ENCODE results near the gene CERS6.

CERS6 gene

DNA sequence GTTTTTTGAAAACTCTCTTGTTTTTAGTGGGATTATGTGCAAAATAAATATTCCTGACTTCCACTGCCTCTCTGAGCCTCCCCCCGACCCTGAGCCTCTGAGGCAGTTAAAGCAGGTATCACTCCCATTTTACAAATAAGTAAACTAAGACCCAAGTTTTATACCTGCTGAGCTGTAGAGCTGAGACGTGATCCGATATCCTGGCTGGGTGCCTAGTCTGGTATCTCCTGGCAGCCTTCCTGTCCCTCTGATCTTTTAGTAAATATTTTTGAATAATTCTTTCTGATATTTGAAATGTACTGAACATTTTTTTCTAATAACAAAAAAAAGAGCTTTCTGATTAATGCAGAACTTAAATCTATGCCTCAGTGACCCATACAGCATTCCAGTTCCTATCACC is 238.1 kb downstream of the CERS6 start:
- H3K27me3 Mint-ChIP-seq: no peaks in the 10 kb centered on the region
- no peak overlapping the region for H3K4me3 Mint-ChIP-seq
- no peak overlapping the region for H3K27ac Mint-ChIP-seq
- no peaks in the 10 kb centered on the region for H3K9me3 Mint-ChIP-seq
- no peaks in the 10 kb centered on the region for H3K36me3 Mint-ChIP-seq (ENCODE audit: insufficient read depth)
- no peak for DNase-seq
- no peak for ATAC-seq (replicated peaks)
- no peaks in the 10 kb centered on the region for H3K4me1 Mint-ChIP-seq (ENCODE audit: low read depth in 2 of 2)

DNA sequence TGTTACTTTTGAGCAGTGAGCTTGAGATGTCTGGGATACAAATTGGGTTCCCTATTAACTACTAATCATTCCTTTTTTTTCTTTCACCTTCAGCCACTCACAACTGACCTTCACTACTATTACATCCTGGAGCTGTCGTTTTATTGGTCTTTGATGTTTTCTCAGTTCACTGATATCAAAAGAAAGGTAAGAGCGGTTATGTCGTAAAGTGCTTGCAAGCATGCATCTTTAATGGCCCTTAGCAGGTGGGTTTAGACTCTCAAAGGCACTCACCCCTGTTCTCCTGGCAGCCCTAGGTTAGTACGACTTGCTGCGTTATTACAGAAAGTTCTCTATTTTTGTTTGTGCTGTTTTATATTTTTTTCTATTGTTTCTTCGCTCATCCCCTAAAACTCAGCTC is 238.8 kb downstream of the CERS6 start:
- Mint-ChIP-seq H3K27ac (no peak overlapping the region), H3K4me1 (ENCODE audit: low read depth in 2 of 2) (no peaks in the 10 kb centered on the region), H3K4me3 (no peak overlapping the region), H3K9me3 (no peaks in the 10 kb centered on the region), H3K27me3 (no peaks in the 10 kb centered on the region), H3K36me3 (ENCODE audit: insufficient read depth) (no peaks in the 10 kb centered on the region)
- no peak for DNase-seq
- no peak for ATAC-seq (replicated peaks)

DNA sequence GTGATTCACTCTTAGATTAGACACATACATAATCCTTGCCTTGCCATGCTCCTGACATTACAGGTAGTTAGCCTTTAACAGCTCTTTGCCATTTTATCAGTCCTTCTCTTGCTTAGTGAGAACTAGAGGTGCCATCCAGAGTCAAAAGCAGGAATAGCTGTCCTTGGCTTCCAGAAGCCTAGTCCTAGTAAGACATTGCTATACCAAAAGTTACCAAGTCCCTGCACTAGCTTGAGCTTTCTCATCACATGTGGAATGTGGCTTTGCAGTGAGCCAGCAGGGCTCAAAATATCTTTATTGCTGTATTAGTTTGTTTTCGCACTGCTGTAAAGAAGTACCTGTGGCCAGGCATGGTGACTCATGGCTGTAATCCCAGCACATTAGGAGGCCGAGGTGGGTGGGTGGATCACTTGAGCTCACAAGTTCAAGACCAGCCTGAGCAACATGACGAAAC is 241.6 kb downstream of the CERS6 start:
- no peak for ATAC-seq (replicated peaks)
- H3K9me3 Mint-ChIP-seq: no peaks in the 10 kb centered on the region
- no peak overlapping the region for H3K4me3 Mint-ChIP-seq
- H3K4me1 Mint-ChIP-seq (ENCODE audit: low read depth in 2 of 2): no peaks in the 10 kb centered on the region
- H3K27me3 Mint-ChIP-seq: no peaks in the 10 kb centered on the region
- no peak overlapping the region for H3K27ac Mint-ChIP-seq
- DNase-seq: no peak
- no peaks in the 10 kb centered on the region for H3K36me3 Mint-ChIP-seq (ENCODE audit: insufficient read depth)

DNA sequence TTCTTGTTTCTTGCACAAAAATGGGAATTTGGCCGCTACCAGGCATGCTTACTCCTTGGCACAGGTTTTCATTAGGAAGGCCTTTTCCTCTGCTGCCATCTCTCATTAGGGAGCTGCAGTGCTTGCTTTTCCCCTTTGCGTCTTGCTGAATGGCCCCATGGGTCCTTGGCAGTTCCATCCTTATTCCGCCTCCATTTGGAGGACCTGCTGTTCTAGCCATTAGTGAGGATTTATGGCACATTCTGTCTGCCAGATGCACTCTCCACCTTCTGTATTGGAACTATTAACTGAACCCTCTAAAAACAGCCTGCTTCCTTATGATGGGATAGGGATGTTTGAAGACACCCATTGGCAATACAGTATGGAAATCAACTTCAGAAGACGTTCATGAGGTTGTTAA is 242.9 kb downstream of the CERS6 start:
- H3K4me3 Mint-ChIP-seq: no peak overlapping the region
- no peaks in the 10 kb centered on the region for H3K27me3 Mint-ChIP-seq
- ATAC-seq (replicated peaks) (no peak), DNase-seq (no peak)
- H3K4me1 Mint-ChIP-seq (ENCODE audit: low read depth in 2 of 2): no peaks in the 10 kb centered on the region
- no peak overlapping the region for H3K27ac Mint-ChIP-seq
- H3K36me3 Mint-ChIP-seq (ENCODE audit: insufficient read depth): no peaks in the 10 kb centered on the region
- H3K9me3 Mint-ChIP-seq: no peaks in the 10 kb centered on the region

DNA sequence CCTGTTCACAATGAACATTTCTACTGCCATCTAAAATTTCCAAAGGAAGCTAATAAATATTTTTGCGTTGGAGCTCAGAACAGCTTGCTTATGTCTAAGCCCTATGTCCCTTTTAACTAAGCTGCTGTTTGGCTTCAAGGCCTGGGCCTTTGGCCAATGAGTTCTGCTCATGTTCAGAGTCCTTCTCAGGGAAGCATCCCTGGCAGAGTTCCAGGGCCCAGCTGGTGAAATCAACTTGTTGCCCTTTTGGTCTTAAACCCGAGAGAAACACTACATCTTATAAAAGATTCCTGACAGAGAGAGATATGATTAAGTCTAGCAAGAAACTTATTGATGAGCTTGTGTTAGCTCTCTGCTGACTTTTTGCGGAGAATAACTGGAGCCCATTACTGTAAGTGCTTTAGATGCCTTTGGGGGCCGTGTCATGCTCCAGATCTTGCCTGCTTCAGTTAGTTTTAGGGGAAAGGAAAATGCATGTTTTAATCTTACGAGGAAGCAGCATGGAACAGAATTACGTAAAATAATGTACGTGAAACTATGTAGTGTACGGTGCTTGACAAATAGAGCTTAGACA is 243.9 kb downstream of the CERS6 start:
- ATAC-seq (replicated peaks): no peak
- no peak for DNase-seq
- Mint-ChIP-seq H3K27ac (no peak overlapping the region), H3K4me3 (no peak overlapping the region), H3K4me1 (ENCODE audit: low read depth in 2 of 2) (no peaks in the 10 kb centered on the region), H3K9me3 (no peaks in the 10 kb centered on the region), H3K36me3 (ENCODE audit: insufficient read depth) (no peaks in the 10 kb centered on the region), H3K27me3 (no peaks in the 10 kb centered on the region)

DNA sequence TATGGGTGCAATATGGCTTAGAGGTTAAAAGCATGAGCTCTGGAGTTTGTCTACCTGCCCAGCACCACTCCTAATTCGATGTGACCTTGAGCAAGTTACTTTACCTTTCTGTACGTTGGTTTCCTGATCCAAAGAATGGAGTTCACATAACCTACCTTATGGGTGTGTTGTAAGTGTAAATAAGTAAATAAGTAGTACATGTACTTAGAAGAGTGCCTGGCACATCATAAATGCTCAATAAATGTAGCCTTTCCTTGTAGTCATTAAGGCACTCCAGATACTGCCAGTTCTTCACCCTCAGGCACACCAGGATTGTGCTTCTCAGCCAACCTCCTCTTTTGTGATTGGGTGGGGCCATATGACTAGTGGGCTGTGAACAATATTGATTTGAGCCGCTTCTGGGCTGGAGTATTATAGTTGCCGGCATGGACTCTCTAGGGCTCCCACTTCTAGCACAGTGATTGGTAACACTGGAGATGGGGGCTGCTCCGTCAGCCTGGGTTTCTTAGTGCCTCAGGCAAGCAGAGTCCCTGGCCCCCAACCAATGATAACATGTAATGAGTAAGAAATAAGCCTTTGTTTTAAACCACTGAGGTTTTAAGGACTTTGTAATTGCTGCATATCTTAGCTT is 244.7 kb downstream of the CERS6 start:
- Mint-ChIP-seq H3K9me3 (no peaks in the 10 kb centered on the region), H3K4me1 (ENCODE audit: low read depth in 2 of 2) (no peaks in the 10 kb centered on the region), H3K36me3 (ENCODE audit: insufficient read depth) (no peaks in the 10 kb centered on the region), H3K27me3 (no peaks in the 10 kb centered on the region), H3K4me3 (no peak overlapping the region), H3K27ac (no peak overlapping the region)
- ATAC-seq (replicated peaks) (no peak), DNase-seq (no peak)

DNA sequence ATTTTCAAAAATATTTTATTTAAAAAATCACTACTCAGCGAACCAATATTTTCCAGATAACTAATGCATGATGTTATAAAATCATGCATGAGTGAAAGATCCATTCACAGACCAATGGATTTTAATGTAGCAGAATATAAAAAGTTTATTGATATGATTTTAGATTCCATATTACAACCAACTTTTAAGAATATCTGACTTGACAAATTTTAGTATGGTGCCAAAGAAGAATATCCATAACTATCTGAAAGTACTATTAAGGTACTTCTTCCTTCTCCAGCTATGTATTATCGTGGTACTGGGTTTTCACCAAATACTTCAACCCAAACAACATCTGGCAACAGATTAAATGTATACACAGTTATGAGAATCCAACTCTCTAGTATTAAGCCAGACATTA is 246.5 kb downstream of the CERS6 start:
- no peaks in the 10 kb centered on the region for H3K27me3 Mint-ChIP-seq
- H3K9me3 Mint-ChIP-seq: no peaks in the 10 kb centered on the region
- H3K27ac Mint-ChIP-seq: no peak overlapping the region
- ATAC-seq (replicated peaks) (no peak), DNase-seq (no peak)
- no peaks in the 10 kb centered on the region for H3K4me1 Mint-ChIP-seq (ENCODE audit: low read depth in 2 of 2)
- H3K36me3 Mint-ChIP-seq (ENCODE audit: insufficient read depth): no peaks in the 10 kb centered on the region
- H3K4me3 Mint-ChIP-seq: no peak overlapping the region

DNA sequence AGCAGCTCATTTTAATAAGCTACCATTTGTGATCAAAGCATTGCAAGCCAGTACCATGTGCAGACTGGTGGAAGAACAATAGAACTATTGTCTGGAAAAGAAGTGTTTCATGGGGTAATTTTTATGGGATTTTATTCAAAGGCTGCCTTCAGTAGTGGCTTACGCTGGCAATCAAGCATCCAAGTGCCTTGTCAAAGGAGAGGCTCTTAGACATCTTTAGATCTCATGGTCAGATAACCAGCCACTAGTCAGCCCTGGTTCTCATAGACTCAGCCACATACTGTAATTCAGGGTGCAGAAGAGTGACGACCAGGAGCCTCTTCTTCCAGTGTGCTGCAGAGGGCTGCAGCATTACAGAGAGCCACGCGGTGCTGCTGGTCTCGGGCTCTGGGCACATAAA is 247.9 kb downstream of the CERS6 start:
- Mint-ChIP-seq H3K27me3 (no peaks in the 10 kb centered on the region), H3K4me3 (no peak overlapping the region), H3K27ac (no peak overlapping the region), H3K36me3 (ENCODE audit: insufficient read depth) (no peaks in the 10 kb centered on the region), H3K4me1 (ENCODE audit: low read depth in 2 of 2) (no peaks in the 10 kb centered on the region), H3K9me3 (no peaks in the 10 kb centered on the region)
- ATAC-seq (replicated peaks): no peak
- no peak for DNase-seq

DNA sequence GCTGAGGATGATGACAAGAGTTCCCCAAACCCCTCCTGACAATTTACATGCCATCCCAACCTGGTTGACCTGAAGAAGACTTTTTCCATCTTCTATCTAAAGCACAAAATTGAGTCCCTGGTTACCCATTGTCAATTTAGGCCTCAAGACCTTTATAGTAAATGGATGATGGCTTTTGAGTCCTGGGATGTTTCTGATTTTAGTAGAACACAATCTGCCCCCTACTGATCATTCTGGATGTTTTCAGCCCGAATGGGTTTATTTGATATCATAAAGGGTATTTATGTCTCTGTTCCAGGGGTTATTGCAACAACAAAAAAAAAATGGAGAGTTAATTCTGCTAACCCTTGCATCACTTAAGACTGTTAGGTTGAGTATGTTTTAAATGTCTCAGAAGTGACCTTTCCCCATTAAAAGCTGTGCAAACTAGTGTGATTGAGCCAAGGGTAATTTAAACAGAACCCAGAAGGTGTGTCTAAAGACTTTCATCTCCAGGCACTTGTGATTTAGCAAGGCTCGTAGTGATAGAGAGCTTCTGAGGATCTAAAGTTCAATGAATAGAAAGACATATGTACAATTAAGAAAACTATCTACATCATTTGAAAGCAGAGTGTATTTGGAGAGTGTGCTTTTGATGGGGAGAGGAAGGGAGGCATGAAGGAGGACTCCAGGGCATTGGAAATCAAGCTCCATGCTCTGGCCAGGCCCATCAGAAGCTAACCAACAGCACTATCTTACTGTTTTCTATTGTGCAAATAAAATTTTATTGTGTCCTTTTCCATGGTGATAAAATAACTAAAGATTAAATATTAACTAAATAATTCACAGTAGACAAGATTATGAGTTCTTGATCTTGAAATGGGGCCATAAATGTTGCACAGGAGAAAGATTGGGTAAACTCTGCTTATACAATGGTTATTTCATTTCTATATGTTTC is 249.7 kb downstream of the CERS6 start:
- Mint-ChIP-seq H3K4me1 (ENCODE audit: low read depth in 2 of 2) (no peaks in the 10 kb centered on the region), H3K4me3 (no peak overlapping the region), H3K27ac (peak overlapping the region in 1 of 2 donors; percentile 10), H3K36me3 (ENCODE audit: insufficient read depth) (no peaks in the 10 kb centered on the region), H3K9me3 (no peaks in the 10 kb centered on the region), H3K27me3 (no peaks in the 10 kb centered on the region)
- ATAC-seq (replicated peaks) (no peak), DNase-seq (no peak)

DNA sequence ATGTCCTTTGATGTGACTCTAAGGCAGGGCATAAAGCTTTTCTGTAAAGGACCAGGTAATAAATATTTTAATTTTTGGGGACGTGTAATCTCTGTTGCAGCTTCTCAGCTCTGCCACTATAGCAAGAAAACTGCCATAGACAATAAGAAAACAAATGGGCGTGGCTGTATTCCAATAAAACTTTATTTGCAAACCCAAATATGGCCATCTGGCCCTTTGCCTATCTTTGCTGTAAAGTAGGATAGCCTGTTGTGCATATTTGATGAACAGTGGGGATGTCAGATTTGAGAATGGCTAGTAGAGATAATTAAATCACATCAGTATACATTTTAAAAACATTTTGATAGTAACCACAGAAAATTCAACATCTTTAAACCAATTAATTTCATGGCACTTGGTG is 250.7 kb downstream of the CERS6 start:
- H3K4me1 Mint-ChIP-seq (ENCODE audit: low read depth in 2 of 2): peaks cover 0 to under 1% of the 10 kb centered on the region in 2 donors
- no peaks in the 10 kb centered on the region for H3K27me3 Mint-ChIP-seq
- no peak overlapping the region for H3K4me3 Mint-ChIP-seq
- ATAC-seq (replicated peaks): no peak
- H3K36me3 Mint-ChIP-seq (ENCODE audit: insufficient read depth): no peaks in the 10 kb centered on the region
- H3K27ac Mint-ChIP-seq: no peak overlapping the region
- DNase-seq: no peak
- H3K9me3 Mint-ChIP-seq: no peaks in the 10 kb centered on the region

DNA sequence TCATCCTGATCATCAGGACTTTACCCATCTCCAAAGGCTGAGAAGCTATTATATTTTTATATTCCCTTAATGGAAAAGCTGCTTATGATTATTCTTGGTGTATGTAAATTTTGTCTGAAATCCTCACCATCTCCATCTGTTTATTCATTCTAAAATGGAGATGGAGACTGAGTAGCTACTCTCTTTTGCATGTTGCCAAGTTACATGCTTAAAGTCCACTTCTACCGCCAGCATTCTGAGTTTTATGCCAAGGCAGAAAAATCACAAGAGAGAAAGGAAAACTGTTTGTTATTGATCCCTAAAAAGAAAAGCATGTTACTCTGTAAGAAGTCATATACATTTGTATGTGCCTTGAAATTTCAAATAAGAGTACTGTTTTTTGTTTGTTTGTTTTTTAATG is 252.0 kb downstream of the CERS6 start:
- Mint-ChIP-seq H3K4me3 (no peak overlapping the region), H3K27me3 (no peaks in the 10 kb centered on the region), H3K9me3 (no peaks in the 10 kb centered on the region), H3K36me3 (ENCODE audit: insufficient read depth) (no peaks in the 10 kb centered on the region), H3K4me1 (ENCODE audit: low read depth in 2 of 2) (peaks cover 1 to 3% of the 10 kb centered on the region in 2 donors), H3K27ac (no peak overlapping the region)
- ATAC-seq (replicated peaks) (no peak), DNase-seq (no peak)

DNA sequence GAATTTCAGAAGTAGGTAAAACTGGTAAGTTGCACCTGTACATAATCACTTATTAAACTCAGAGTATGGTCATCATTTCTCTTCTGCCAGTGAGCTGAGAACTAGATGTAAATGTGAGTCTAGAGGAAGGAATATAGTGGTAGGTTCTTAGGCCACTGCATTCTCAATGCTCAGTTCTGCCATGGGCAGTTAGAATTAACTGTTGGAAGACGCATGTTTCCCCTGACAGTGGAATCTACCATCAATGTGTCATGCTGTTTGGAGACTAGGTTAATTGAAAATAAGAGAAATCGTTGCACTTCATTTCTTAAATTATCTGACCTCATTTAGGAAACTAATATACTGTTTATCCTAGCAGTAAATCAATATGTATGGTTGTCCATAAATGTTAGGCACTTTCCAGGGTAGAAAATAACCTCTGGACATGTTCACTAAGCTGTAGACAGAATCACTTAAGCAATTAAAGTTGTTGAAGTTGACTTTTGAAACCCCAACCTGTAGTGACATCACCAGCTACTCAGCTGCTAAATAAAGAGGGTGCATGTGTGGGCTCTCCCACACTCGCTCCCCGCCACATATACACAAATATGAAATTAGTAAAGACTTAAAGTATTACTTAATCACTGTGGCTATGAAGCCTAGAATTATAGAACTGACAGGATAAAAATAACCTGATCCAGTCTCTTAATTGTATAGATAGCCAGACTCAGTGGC is 254.8 kb downstream of the CERS6 start:
- Mint-ChIP-seq H3K9me3 (no peaks in the 10 kb centered on the region), H3K4me1 (ENCODE audit: low read depth in 2 of 2) (peaks cover 1 to 3% of the 10 kb centered on the region in 2 donors), H3K27me3 (no peaks in the 10 kb centered on the region), H3K27ac (no peak overlapping the region), H3K36me3 (ENCODE audit: insufficient read depth) (no peaks in the 10 kb centered on the region), H3K4me3 (no peak overlapping the region)
- no peak for DNase-seq
- no peak for ATAC-seq (replicated peaks)

DNA sequence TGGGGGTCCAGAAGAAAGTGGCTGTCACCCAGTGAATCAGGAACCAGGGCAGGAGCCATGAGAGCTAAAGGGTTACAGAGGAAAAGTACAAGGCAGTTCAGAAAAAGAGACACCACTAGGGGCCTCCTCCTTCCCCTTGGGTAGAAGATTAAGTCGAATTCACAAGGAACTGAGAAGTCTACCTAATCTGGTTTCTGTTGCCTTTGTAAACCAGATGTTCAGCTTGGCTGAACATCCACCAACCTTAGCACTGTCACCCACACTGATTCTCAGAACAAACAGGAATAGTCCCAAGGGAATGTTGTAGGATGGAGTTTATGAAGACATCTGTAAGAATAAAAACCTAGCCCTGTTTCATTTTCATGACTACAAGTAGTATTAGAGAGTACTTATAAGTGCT is 256.0 kb downstream of the CERS6 start:
- no peaks in the 10 kb centered on the region for H3K27me3 Mint-ChIP-seq
- no peak overlapping the region for H3K4me3 Mint-ChIP-seq
- H3K9me3 Mint-ChIP-seq: no peaks in the 10 kb centered on the region
- DNase-seq (no peak), ATAC-seq (replicated peaks) (no peak)
- peak overlapping the region in 1 of 2 donors; percentile 69 for H3K27ac Mint-ChIP-seq
- H3K4me1 Mint-ChIP-seq (ENCODE audit: low read depth in 2 of 2): peaks cover 2 to 3% of the 10 kb centered on the region in 2 donors
- no peaks in the 10 kb centered on the region for H3K36me3 Mint-ChIP-seq (ENCODE audit: insufficient read depth)
